COLO668 (cell line): Measurements from ENCODE around the gene ELOVL7.
"Not testable (repeated sequence)": the region's sequence is repeated elsewhere in the genome, so short reads cannot be mapped to it uniquely, and the experiment has no call there.

Experiments
- DNase-seq: peaks from one replicate; lab custom pipeline; 2025; ENCODE audit not compliant: unreplicated experiment; lab: John Stamatoyannopoulos, UW

ELOVL7 gene

GRCh38 chr5:60795424-60795950 is 48.6 kb downstream of the ELOVL7 start:
- DNase-seq: not testable (repeated sequence)

- no peak for DNase-seq
These were observed 49.4 kb downstream of the ELOVL7 start for GRCh38 chr5:60794691-60795090.

GRCh38 chr5:60792438-60792837 is 51.6 kb downstream of the ELOVL7 start:
- DNase-seq: no peak

GRCh38 chr5:60789551-60789950 is 54.5 kb downstream of the ELOVL7 start:
- no peak for DNase-seq

- no peak for DNase-seq
These were observed 55.1 kb downstream of the ELOVL7 start for GRCh38 chr5:60788863-60789513.

- DNase-seq: no peak
These were observed 64.6 kb downstream of the ELOVL7 start for GRCh38 chr5:60779466-60779865.

GRCh38 chr5:60776343-60776742 is 67.7 kb downstream of the ELOVL7 start:
- no peak for DNase-seq

- DNase-seq: no peak
These were observed 78.9 kb downstream of the ELOVL7 start for GRCh38 chr5:60765019-60765709.

GRCh38 chr5:60763061-60763460 is 81.0 kb downstream of the ELOVL7 start:
- no peak for DNase-seq

- no peak for DNase-seq
These were observed 89.6 kb downstream of the ELOVL7 start for GRCh38 chr5:60754495-60754894.

- DNase-seq: no peak
These were observed 99.4 kb downstream of the ELOVL7 start for GRCh38 chr5:60744682-60745081.

GRCh38 chr5:60743511-60744314 is 100.4 kb downstream of the ELOVL7 start:
- DNase-seq: no peak

GRCh38 chr5:60740322-60740721 is 103.7 kb downstream of the ELOVL7 start:
- DNase-seq: no peak

GRCh38 chr5:60738933-60739332 is 105.1 kb downstream of the ELOVL7 start:
- DNase-seq: no peak

GRCh38 chr5:60738461-60738860 is 105.6 kb downstream of the ELOVL7 start:
- no peak for DNase-seq

GRCh38 chr5:60730858-60731257 is 113.2 kb downstream of the ELOVL7 start:
- DNase-seq: not testable (repeated sequence)

GRCh38 chr5:60727033-60727679 is 116.9 kb downstream of the ELOVL7 start:
- DNase-seq: no peak

GRCh38 chr5:60724126-60724525 is 119.9 kb downstream of the ELOVL7 start:
- DNase-seq: no peak

- peak; percentile 69 for DNase-seq
These were observed 121.7 kb downstream of the ELOVL7 start for GRCh38 chr5:60722416-60722815.

GRCh38 chr5:60719329-60719728 is 124.7 kb downstream of the ELOVL7 start:
- DNase-seq: no peak
